ENCODE results near the gene SORCS1.
"Not testable (repeated sequence)": the region's sequence is repeated elsewhere in the genome, so short reads cannot be mapped to it uniquely, and the experiment has no call there.

The SORCS1 gene

GRCh38 chr10:106952033-106952432 lies 212.5 kb downstream of the SORCS1 start:
- DNase-seq, result no peak

DNA sequence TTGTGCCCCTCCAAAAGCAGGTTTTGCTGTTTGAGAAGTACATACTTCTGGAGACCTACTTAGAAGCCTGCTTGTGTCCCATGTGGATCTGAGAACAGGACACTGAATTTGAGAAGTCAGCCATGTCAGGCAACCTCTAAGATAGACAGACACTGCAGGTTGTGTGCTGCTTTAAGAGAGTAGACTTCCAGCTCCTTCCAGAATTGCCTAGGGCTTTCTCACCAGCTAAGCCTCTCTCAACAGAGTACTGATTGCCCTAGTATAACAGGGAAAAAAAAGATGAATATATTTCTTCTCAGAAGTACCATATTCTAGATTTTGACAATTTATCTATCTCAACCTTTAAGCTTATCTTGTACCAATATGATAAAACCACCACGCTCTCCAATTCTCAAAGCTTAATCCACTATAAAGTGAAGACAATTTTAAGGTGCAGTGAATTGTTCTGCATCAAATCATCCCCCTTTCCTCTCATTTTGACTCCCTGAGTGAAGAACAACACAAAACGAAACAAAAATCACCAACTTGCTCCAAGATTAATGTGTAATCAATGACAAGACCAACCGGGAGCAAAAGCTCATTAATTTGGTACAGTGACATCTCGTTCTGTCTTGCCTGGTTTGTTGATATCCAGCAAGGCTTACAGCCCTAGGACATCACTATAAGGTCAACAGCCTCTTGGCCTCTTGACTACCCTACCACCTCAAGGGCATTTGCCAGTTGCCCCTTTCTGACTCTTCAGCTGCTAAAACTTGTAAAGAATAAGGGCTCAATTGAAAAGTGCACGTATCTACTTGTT lies 214.6 kb downstream of the SORCS1 start:
- DNase-seq, result no peak

- DNase-seq, result no peak
These were observed 216.9 kb downstream of the SORCS1 start for GRCh38 chr10:106947643-106948042.

DNA sequence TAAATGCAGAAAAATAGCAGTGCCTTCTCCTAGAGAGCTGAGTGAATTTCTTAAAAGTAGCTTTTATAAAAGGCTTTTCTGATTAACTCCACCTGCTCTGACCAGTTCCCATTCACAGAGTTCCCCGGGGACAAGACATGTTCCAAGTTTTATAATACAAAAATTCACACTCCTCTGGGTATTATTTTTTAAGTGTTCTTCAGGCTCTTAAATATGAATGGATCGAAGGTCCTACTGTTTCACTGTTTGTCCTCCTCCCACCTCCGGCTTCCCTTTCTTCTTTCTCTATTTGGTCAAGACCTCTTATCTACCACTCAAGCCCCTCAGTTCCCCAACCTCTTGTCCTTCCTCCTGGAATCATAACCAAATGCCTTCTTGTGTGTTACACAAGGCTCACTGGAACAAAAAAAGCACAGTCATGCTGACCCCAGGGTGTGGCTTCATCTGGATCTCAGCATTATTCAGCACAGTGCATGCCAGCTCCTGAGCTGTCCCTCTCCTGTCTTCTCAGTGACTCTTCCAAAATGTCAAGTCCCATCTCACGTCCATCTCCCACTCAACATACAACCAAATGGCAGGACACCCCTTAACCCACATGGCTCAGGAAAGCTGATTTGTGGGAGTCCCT lies 222.4 kb downstream of the SORCS1 start:
- no peak for DNase-seq

GRCh38 chr10:106941297-106942034 lies 223.0 kb downstream of the SORCS1 start:
- peak in 12 of 56 donors; percentile 10 to 60 (median 29) for DNase-seq

GRCh38 chr10:106938513-106938912 lies 226.0 kb downstream of the SORCS1 start:
- DNase-seq, result no peak

GRCh38 chr10:106935978-106936451 lies 228.5 kb downstream of the SORCS1 start:
- no peak for DNase-seq

GRCh38 chr10:106931853-106932249 lies 232.7 kb downstream of the SORCS1 start:
- DNase-seq, result no peak

- no peak for DNase-seq
These were observed 233.2 kb downstream of the SORCS1 start for GRCh38 chr10:106931159-106931852.

- DNase-seq, result no peak
These were observed 233.8 kb downstream of the SORCS1 start for GRCh38 chr10:106930751-106931150.

DNA sequence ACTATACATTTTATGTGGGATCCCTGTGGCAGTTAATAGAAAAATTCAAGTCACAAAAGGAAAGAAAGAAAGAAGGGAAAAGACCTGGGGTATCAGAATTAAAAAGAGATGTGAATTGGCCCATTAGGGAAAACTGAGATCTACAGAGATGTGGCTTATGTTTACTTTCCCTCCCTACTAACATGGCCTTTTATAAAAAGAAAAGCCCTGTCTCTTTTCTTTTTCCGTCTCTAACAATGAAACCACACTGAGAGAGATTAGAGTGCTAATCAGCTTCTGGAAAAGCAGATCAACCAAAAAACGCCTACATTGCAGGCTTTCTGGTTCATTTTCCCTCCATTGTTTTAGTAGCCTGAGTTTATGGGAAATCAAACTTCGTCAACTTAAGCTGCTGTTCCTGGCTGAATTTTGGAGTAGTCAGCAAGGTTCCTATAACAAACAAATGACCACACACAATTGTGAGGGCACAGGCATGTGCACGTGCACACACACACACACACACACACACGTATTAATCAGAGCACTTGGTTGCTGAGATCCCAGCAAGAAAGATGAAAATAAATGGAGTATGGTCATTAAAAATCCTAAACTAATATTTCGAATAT lies 235.1 kb downstream of the SORCS1 start:
- DNase-seq, result no peak

DNA sequence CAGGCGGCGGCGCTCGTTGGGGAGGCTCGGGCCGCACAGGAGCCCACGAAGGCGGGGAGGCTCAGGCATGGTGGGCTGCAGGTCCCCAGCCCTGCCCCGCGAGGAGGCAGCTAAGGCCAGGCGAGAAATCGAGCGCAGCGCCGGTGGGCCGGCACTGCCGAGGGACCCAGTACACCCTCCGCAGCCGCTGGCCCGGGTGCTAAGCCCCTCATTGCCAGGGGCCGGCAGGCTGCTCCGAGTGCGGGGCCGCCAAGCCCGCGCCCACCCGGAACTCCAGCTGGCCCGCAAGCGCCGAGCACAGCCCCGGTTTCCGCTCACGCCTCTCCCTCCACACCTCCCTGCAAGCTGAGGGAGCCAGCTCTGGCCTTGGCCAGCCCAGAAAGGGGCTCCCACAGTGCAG lies 236.4 kb downstream of the SORCS1 start:
- not testable (repeated sequence) for DNase-seq

DNA sequence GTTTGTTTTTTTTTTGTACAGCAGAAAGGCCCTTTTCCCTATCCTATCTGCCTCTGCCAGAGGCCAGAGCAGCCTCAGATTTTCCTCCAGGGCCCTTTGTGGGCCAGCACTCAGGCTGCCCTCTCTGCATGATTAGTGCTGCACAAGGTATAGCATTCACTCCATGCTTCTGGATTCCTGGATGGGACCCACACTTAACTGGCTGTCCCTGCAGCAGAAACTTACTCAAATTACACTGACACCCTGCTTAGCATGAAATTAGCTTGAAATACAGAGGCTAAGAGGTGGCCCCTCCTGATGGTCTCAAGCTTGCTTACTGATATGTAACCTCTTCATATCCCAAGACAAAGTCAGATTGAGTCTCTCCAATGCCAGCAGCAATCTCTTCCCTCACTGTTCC lies 239.3 kb downstream of the SORCS1 start:
- no peak for DNase-seq

DNA sequence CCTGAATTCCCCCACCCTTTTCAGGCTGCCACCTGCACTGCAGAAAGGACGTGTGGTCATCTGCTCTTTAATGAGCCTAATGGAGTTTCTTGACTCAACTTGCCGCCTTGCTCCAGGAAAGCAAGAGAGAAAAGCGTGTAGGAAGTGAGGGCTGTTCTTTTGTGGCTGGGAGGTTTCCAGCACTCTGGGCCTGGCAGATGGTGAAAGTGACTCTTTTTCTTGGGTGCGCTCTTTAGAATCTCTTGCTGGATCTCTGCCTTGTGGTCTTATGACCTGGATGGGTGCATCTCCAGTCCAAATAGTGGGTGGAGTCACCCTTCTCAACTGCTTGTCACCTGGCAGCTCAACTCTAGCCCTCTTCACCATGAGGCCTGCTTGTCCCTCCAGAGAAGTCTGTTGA lies 244.0 kb downstream of the SORCS1 start:
- no peak for DNase-seq

DNA sequence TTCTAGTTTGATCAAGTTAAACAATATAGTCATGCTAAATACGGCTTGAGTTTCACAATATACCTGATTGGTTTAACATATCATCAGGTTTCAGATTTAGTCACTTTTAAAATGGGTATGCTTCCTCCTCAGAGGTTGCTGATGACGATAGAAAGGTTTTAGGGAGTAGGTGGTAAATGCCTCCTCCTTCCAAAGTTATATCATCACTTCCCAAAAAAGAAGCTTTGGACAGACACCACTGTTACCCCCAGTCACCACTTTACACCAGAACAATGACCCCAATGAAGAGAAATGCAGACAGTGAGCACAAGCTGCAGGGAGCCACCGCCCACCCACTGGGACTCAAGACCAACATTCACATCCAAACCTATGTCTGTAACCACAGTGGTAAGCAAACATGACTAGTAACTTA lies 244.6 kb downstream of the SORCS1 start:
- DNase-seq, result no peak

DNA sequence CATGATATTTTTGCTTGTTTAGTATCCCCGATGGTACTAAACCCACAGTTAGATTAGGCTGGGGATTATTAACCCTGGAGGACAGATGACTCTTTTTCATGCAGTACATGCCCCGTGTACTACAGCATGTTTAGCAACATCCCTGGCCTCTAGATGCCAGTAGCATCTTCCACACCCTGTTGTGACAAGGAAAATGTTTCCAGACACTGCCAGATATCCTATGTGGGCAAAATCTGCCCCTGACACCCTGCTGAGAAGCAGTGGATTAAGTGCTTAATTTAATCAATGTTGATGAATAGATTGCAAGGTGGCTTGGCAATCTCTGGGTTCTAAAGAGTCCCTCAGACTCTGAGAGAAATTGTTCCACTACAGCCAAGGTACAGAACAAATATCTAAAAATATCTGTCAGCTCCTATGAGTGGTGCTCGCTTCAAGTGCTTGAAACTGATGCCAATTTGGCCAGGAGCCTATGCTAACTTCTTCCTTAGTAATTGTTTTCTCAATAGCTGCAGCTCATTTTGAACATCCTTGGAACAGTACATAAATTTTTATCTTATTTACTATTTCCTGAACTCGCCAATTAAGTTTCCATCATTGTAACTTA lies 247.0 kb downstream of the SORCS1 start:
- DNase-seq, result no peak

DNA sequence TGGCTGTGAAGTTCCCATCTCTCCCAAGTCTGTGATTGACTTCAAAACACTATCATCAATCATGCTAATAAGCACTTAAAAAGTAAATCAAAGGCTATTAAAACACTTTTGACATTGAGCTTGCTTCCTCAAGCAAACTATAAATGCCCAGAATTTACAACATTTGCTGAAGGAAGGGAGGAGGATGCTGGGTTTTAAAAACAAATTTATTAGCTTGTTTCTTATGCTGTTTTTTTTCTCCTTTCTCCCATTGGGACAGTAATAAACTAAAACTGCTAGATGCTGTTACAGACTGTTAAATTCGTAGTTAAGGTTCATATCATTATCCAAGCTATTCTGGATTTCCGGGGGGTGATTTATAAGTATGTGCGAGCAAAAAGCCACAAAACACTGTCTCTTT lies 250.5 kb downstream of the SORCS1 start:
- DNase-seq, result no peak

DNA sequence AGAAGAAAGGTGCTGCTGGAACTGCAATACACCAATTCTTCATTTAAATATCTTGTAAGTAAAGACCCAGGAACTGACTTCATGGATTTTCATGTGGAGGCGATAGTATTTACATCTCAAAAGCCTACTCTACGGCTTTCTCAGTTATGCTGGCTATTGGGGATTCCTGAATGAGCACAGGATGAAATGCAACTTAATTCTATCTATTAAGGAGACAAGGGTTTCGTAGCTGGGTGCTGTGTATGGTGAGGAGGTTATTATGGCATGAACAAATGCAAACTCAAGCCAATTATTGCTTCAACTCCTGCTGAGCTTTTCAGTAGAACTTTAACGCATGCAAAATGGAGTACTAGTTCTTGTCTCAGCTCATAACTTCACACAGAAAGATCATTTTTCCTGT lies 251.2 kb downstream of the SORCS1 start:
- no peak for DNase-seq

GRCh38 chr10:106911096-106911495 lies 253.4 kb downstream of the SORCS1 start:
- no peak for DNase-seq

DNA sequence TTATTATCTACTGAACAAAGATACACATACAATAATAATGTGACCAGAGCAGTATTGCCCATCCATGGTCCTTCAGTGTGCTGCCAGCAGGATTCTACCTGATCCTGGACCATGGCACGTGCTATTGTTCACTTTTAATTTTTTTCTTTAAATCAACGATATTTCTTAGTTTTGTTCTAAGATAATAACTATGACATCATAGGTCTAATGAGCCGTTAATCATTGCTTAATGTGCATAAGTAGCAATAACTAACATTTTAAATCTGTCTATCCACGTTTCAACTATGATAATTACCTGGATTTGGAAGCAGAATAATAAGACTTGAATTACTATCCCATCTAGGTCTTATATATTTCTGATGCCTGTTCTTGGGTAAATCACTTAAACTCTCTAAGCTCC lies 253.8 kb downstream of the SORCS1 start:
- no peak for DNase-seq

- no peak for DNase-seq
These were observed 256.3 kb downstream of the SORCS1 start for GRCh38 chr10:106908225-106908624.
